Pancreas (tissue), 10 donors: ENCODE results near the gene LACRT. TPM values are rescaled to one million over a fixed set of nuclear protein-coding genes. Genes with fewer than 3 reads are reported as not detected.
"Not testable (repeated sequence)": the region's sequence is repeated elsewhere in the genome, so short reads cannot be mapped to it uniquely, and the experiment has no call there.

ENCODE experiments used
- ATAC-seq, 4 donors: fragments of 200-7000 bp; cut with Tn5 transposase; one replicate each; pipeline versions ENCODE4 v1.8.0 to v1.9.1; 2020; ENCODE audit warnings: mild to moderate bottlenecking in 4 of 4, moderate library complexity in 4 of 4
- DNase-seq, 6 donors: peaks; one replicate each; pipeline ENCODE4 v3.0.0-alpha.2; 2020
- FAIRE-seq: peaks from 2 replicates; lab custom pipeline; 2012; peaks lifted over from hg19 to GRCh38; lab: Jason Lieb, UNC
- H3K27ac ChIP-seq, 4 donors: fragments of 200-600 bp; sonication (generic); 1 replicate in 3 of 4; 2 replicates in 1 of 4; pipeline versions ENCODE4 v1.5.0 to v1.8.0; 2020
- H3K27me3 ChIP-seq, 4 donors: fragments of 200-600 bp; one replicate each; pipeline ENCODE4 v1.8.0; 2021
- H3K36me3 ChIP-seq, 3 donors: fragments of 200-600 bp; sonication (generic) in 1 of 3; one replicate each; pipeline versions ENCODE4 v1.5.0 to v1.8.0; 2020 to 2021
- H3K4me1 ChIP-seq, 3 donors: fragments of 200-600 bp; one replicate each; pipeline ENCODE4 v1.8.0; 2021
- H3K4me3 ChIP-seq, 4 donors: fragments of 200-600 bp; sonication (generic) in 2 of 4; one replicate each; pipeline versions ENCODE4 v1.5.0 to v1.8.0; 2020 to 2021
- H3K9me3 ChIP-seq, 4 donors: fragments of 200-600 bp; one replicate each; pipeline ENCODE4 v1.8.0; 2021
- WGBS, 2 donors: extraction: QIAGEN DNeasy Blood & Tissue Kit; methylation state at CpG; one replicate each; pipeline ENCODE4 v1.1.7; 2013; 5-methylcytosine and 5-hydroxymethylcytosine counted together
- intact Hi-C, 3 donors: fragments of 100-400 bp; cut with DNase I; formaldehyde crosslinking; loops; one replicate each; pipeline versions ENCODE4 v1.11.1 to v1.14.2; 2022
- polyA plus RNA-seq, 2 donors: library from polyadenylated mRNA; stranded (reverse); fragments of 200-250 nt; gene quantifications; one replicate each; pipeline ENCODE4 v1.2.3, GENCODE V29; 2013
- total RNA-seq, 6 donors: library from RNA; stranded (reverse); fragmentation: NEBNext Ultra II Directional in 4 of 6; extraction: Animal tissue kit (Norgen Biotek cat#: 25700) in 4 of 6; gene quantifications; one replicate each; pipeline versions ENCODE4 v1.2.1 to v1.2.4, GENCODE V29; 2021 to 2023
- TF ChIP-seq, protein P1 (sequence below), 4 donors: fragments of 200-600 bp; sonication (generic) in 3 of 4; IDR thresholded peaks; one replicate each; pipeline versions ENCODE4 v1.5.0 to v1.8.0; 2021; ENCODE audit warnings: antibody characterized with exemption in 4 of 4
- donor health status: healthy with polysubstance abuse.
- donor health status: DM: no; HTN: no; CAD: no; lungs with moderate emphysema.
- donor health status: DM: no; HTN: no; CAD: no.
- donor health status: control.
- donor health status: control.
- donor health status: Bipolar disorder and iron deficiency.
- donor health status: DM: yes; HTN: yes; CAD: no.
- donor health status: DM: no; HTN: no; CAD: no.
- donor health status: DM: no; HTN: no; CAD: no.
- donor health status: DM: yes; HTN: yes; CAD: no.

Gene LACRT
- total and polyA plus RNA-seq, 8 donors = not detected

DNA sequence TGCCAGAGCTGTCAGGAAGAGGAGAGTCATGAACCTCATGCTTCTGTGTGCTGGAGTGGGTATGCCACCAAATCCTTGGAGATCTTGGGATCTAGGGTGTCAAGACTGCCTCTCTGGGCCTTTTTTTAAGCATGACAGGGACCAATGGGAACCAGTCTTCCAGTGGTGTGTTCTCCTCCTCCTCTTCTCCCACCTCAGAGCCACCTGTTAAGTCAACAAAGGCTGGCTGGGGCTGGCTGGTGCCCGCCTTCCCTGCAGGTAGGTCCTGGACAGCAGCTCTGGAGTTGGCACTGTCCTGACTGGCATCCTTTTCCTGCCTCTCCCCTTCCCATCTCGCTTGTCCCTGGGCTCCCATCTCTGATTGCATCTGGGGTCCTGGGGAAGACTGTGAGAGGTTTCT lies 13.6 kb upstream of the LACRT start, which contains the start of gene DCD:
DCD (minus strand) TSS at position 101 of the 400 bp plus-strand sequence; CDS start at position 39, 62 bp downstream.
- H3K27me3 ChIP-seq = no peaks in the 10 kb centered on the region
- 76 to 88% methylated on average over 2 of the region's 2 CpGs for WGBS, 2 donors
- ATAC-seq = no peak
- H3K9me3 ChIP-seq = no peaks in the 10 kb centered on the region
- no peak for DNase-seq
- no peak within 1 kb of the TSS for H3K27ac ChIP-seq
- FAIRE-seq = no peak
- intact Hi-C loops = no loop called here
- H3K4me3 ChIP-seq = no peak within 1 kb of the TSS
- H3K36me3 ChIP-seq = no peaks in the 10 kb centered on the region
- TF ChIP-seq, protein P1, sequence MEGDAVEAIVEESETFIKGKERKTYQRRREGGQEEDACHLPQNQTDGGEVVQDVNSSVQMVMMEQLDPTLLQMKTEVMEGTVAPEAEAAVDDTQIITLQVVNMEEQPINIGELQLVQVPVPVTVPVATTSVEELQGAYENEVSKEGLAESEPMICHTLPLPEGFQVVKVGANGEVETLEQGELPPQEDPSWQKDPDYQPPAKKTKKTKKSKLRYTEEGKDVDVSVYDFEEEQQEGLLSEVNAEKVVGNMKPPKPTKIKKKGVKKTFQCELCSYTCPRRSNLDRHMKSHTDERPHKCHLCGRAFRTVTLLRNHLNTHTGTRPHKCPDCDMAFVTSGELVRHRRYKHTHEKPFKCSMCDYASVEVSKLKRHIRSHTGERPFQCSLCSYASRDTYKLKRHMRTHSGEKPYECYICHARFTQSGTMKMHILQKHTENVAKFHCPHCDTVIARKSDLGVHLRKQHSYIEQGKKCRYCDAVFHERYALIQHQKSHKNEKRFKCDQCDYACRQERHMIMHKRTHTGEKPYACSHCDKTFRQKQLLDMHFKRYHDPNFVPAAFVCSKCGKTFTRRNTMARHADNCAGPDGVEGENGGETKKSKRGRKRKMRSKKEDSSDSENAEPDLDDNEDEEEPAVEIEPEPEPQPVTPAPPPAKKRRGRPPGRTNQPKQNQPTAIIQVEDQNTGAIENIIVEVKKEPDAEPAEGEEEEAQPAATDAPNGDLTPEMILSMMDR (IDR thresholded peaks at IDR 0.05) = no peak
- no peaks in the 10 kb centered on the region for H3K4me1 ChIP-seq

DNA sequence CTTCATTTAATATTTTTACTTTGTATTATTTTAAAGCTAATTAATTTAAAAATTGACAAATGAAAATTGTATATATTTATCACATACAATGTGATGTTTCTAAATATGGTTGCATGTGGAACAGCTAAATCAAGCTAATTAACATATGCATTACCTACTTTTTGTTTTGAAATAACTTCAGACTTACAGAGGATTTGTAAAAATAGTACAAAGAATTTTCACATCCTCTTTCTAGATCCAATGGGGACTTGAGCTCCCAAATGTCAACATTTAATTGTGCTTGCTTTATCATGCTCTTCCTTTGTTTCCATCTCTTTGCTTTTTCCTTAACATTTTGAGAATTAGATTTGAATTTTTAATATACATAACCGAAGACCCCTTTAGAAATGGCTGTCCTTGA lies 6.9 kb upstream of the LACRT start:
- no peak overlapping the region for H3K4me3 ChIP-seq
- ATAC-seq (no peak), FAIRE-seq (no peak), DNase-seq (no peak)
- no peak overlapping the region for H3K27ac ChIP-seq
- H3K27me3 ChIP-seq = no peaks in the 10 kb centered on the region
- intact Hi-C loops = no loop called here
- H3K36me3 ChIP-seq = no peaks in the 10 kb centered on the region
- TF ChIP-seq, protein P1 (IDR thresholded peaks at IDR 0.05) = no peak
- no peaks in the 10 kb centered on the region for H3K4me1 ChIP-seq
- 67 to 74% methylated on average over 1 of the region's 1 CpG for WGBS, 2 donors
- no peaks in the 10 kb centered on the region for H3K9me3 ChIP-seq

DNA sequence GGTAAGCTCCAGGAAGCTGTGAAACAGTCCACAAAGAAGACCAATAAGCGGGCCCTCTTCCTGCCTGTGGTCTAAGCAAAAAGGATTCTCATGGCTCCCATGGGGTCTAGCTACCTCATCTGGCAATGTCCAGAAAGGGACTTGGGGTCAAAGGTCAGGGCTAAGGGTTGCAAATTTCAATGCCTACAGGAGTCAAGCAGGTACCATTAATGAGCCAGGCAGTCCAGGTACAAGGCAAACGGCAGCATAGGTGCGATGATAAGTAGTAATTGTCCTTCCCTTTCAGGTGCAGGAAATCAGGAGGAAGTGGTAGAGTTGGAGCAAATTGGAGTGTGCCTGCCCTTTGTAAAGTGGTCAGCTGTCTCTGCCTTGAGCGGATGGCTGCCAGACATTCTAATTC lies 6.4 kb upstream of the LACRT start:
- Histone ChIP-seq H3K27me3 (no peaks in the 10 kb centered on the region), H3K9me3 (no peaks in the 10 kb centered on the region), H3K27ac (no peak overlapping the region), H3K36me3 (no peaks in the 10 kb centered on the region), H3K4me1 (no peaks in the 10 kb centered on the region), H3K4me3 (no peak overlapping the region)
- FAIRE-seq (no peak), ATAC-seq (no peak), DNase-seq (no peak)
- 84 to 88% methylated on average over 4 of the region's 4 CpGs for WGBS, 2 donors
- intact Hi-C loops = no loop called here
- TF ChIP-seq, protein P1 (IDR thresholded peaks at IDR 0.05) = no peak

DNA sequence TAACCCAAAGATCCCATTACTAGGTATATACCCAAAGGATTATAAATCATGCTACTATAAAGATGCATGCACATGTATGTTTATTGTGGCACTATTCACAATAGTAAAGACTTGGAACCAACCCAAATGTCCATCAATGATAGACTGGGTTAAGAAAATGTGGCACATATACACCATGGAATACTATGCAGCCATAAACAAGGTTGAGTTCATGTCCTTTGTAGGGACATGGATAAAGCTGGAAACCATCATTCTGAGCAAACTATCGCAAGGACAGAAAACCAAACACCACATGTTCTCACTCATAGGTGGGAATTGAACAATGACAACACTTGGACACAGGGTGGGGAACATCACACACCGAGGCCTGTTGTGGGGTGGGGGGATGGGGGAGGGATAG lies 4.4 kb upstream of the LACRT start:
- H3K9me3 ChIP-seq, H3K4me3 ChIP-seq, DNase-seq, FAIRE-seq, H3K27me3 ChIP-seq, intact Hi-C loops, H3K27ac ChIP-seq, H3K4me1 ChIP-seq, ATAC-seq, H3K36me3 ChIP-seq: not testable (repeated sequence)
- WGBS, 2 donors = 83 to 86% methylated on average over 2 of the region's 2 CpGs

- TF ChIP-seq, protein P1 (IDR thresholded peaks at IDR 0.05) = no peak
- no peak overlapping the region for H3K27ac ChIP-seq
- intact Hi-C loops = no loop called here
- H3K36me3 ChIP-seq = no peaks in the 10 kb centered on the region
- no peaks in the 10 kb centered on the region for H3K27me3 ChIP-seq
- no peak overlapping the region for H3K4me3 ChIP-seq
- WGBS, 2 donors = 38 to 40% methylated on average over 8 of the region's 8 CpGs
- H3K4me1 ChIP-seq = peaks cover 0 to 5% (median 3%) of the 10 kb centered on the region in 3 donors
- H3K9me3 ChIP-seq = no peaks in the 10 kb centered on the region
- DNase-seq (peak in 3 of 6 donors; percentile 14 to 29 (median 17)), FAIRE-seq (no peak), ATAC-seq (peak in 3 of 4 donors; percentile 69 to 89 (median 71))
Observed at GRCh38 chr12:54631988-54632728, 2.5 kb downstream of the LACRT start.
